ENCODE data around the gene TUBGCP3. TPM values are rescaled to one million over a fixed set of nuclear protein-coding genes. Genes with fewer than 3 reads are reported as not detected.
"Not testable (repeated sequence)": the region's sequence is repeated elsewhere in the genome, so short reads cannot be mapped to it uniquely, and the experiment has no call there.

The TUBGCP3 gene
- total RNA-seq, 4 donors from 2014 or later: 19.7 to 62.3 (median 38.8) TPM

DNA sequence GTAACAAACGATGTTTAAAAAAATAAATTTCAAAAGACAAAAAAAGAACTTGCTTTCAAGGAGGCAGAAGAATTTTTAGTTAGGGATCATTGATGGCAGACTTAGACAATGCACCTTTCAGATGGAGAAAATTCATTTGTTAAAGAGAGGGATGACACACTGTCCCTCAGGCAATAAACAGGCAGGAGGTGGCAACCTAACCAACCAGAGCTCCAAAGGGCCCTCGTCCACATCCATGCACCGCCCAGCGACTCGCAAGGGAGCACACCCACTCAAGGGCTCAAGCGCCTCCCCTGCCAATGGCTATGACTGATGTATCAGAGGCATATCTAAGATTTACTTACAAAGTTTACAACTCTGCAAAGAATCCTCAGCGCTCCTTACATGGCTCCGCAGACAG is 81.9 kb downstream of the TUBGCP3 start:
- H3K36me3 ChIP-seq: no peaks in the 10 kb centered on the region

DNA sequence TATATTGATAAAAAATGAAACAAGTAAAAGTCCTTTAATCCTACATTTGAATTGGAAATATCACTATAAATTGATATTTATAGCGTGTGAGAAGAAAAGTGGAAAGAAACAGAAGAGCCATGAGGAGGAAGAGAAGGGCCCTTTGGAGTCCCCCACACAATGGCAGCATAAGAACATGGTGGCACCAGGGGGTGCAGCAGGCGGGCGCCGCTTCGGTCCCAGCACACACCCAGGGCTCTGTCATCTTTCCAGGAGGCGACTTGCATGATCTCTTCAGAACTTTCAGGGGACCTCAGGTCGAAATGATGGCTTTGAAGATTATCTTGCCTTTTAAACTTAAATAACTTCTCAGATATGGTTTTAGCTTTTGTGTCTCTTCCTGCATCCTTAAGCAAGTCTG is 91.8 kb downstream of the TUBGCP3 start:
- Histone ChIP-seq H3K27me3 (no peaks in the 10 kb centered on the region), H3K36me3 (no peaks in the 10 kb centered on the region), H3K4me1 (no peaks in the 10 kb centered on the region), H3K27ac (no peak overlapping the region), H3K4me3 (no peak overlapping the region), H3K9me3 (no peaks in the 10 kb centered on the region)
- TF ChIP-seq, protein P1, sequence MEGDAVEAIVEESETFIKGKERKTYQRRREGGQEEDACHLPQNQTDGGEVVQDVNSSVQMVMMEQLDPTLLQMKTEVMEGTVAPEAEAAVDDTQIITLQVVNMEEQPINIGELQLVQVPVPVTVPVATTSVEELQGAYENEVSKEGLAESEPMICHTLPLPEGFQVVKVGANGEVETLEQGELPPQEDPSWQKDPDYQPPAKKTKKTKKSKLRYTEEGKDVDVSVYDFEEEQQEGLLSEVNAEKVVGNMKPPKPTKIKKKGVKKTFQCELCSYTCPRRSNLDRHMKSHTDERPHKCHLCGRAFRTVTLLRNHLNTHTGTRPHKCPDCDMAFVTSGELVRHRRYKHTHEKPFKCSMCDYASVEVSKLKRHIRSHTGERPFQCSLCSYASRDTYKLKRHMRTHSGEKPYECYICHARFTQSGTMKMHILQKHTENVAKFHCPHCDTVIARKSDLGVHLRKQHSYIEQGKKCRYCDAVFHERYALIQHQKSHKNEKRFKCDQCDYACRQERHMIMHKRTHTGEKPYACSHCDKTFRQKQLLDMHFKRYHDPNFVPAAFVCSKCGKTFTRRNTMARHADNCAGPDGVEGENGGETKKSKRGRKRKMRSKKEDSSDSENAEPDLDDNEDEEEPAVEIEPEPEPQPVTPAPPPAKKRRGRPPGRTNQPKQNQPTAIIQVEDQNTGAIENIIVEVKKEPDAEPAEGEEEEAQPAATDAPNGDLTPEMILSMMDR (IDR thresholded peaks at IDR 0.05): no peak
- TF ChIP-seq POLR2A (IDR thresholded peaks at IDR 0.05): no peak
- DNase-seq: no peak
- intact Hi-C loops (cut with DNase I; ENCODE audit: low total_unique reads): no loop called here

More for the DNA sequence above, 81.9 kb downstream of the TUBGCP3 start:
- intact Hi-C loops (cut with DNase I; ENCODE audit: low total_unique reads): no loop called here
- Histone ChIP-seq H3K27me3 (no peaks in the 10 kb centered on the region), H3K4me3 (no peak overlapping the region), H3K27ac (no peak overlapping the region), H3K9me3 (no peaks in the 10 kb centered on the region), H3K4me1 (no peaks in the 10 kb centered on the region)
- no peak for DNase-seq
- TF ChIP-seq, protein P1 (IDR thresholded peaks at IDR 0.05): no peak
- TF ChIP-seq POLR2A (IDR thresholded peaks at IDR 0.05): no peak

DNA sequence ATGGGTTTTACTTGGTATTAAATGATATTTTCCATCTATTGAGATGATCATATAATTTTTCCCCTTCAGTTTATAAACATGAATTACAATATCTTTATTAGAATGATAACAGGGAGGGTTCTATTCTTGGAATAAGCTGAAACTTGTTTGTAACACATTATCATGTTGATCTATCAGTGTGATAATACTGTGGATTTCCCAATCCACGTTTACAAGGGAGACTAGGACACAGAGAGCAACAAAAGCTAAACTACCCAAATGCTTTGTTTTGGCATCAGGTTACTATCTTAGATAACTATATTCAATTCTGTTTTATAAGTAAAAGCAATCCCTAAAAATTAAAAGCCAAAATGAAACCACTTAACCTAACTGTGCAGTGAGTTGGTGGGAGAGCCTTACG is 92.5 kb downstream of the TUBGCP3 start:
- Histone ChIP-seq H3K36me3 (no peaks in the 10 kb centered on the region), H3K9me3 (no peaks in the 10 kb centered on the region), H3K27ac (no peak overlapping the region), H3K4me3 (no peak overlapping the region), H3K27me3 (no peaks in the 10 kb centered on the region), H3K4me1 (no peaks in the 10 kb centered on the region)
- intact Hi-C loops (cut with DNase I; ENCODE audit: low total_unique reads): no loop called here
- no peak for DNase-seq
- no peak for TF ChIP-seq POLR2A (IDR thresholded peaks at IDR 0.05)
- TF ChIP-seq, protein P1 (IDR thresholded peaks at IDR 0.05): no peak

DNA sequence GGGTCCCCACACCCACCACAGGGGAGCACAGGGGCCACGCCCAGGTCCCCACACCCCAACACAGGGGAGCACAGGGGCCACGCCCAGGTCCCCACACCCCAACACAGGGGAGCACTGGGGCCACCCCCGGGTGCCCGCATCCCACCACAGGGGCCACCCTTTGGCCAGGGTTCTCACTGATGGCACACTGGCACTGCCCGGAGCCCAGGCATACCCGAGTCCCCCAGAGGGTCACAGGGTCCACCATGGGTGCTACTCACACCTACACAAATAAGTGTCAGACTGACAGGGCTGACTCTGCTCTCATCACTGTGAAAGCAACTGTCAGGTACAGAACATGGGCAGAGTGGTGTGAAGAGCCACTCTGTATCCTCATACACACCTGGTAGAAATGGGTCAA is 98.8 kb downstream of the TUBGCP3 start:
- no peaks in the 10 kb centered on the region for H3K9me3 ChIP-seq
- intact Hi-C loops (cut with DNase I; ENCODE audit: low total_unique reads): no loop called here
- no peak overlapping the region for H3K4me3 ChIP-seq
- TF ChIP-seq, protein P1 (IDR thresholded peaks at IDR 0.05): no peak
- no peak for TF ChIP-seq POLR2A (IDR thresholded peaks at IDR 0.05)
- DNase-seq: no peak
- no peaks in the 10 kb centered on the region for H3K36me3 ChIP-seq
- no peaks in the 10 kb centered on the region for H3K27me3 ChIP-seq
- H3K4me1 ChIP-seq: no peaks in the 10 kb centered on the region
- H3K27ac ChIP-seq: no peak overlapping the region

DNA sequence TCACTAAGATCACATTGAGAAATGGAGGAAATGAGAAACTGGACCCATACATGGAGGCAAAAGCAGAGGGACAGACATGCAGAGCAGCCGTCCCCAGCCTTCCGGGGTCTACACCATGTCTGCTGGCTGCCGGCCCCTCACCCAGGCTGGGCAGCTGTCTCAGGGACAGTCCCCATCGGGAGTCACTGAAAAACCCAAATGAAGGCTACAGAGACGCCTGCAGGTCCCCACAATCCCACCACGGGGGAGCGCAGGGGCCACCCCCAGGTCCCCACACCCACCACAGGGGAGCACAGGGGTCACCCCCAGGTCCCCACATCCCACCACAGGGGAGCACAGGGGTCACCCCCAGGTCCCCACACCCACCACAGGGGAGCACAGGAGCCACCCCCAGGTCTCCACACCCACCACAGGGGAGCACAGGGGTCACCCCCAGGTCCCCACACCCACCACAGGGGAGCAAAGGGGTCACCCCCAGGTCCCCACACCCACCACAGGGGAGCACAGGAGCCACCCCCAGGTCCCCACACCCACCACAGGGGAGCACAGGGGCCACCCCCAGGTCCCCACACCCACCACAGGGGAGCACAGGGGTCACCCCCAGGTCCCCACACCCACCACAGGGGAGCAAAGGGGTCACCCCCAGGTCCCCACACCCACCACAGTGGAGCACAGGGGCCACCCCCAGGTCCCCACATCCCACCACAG is 99.5 kb downstream of the TUBGCP3 start:
- intact Hi-C loops (cut with DNase I; ENCODE audit: low total_unique reads); H3K4me1 ChIP-seq; H3K9me3 ChIP-seq; H3K27me3 ChIP-seq; H3K27ac ChIP-seq; H3K4me3 ChIP-seq; DNase-seq; H3K36me3 ChIP-seq: not testable (repeated sequence)

DNA sequence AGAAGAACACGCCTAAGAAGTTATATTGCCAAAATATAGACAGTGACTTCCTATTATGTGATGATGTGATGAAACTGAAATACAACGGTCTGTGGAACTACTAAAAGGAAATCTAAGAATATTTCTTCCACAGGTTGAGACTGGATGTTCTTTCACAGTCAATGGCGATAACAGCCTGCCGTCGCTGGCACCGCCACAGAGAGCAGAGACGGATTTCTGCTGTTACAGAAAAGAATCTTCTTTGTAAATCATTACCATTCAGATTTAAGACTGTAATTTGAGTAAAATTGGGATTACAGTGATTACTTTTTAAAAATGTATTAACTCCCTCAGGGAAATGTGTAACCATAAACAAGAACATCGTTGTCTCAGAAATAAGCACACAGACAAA is 100.8 kb downstream of the TUBGCP3 start:
- Histone ChIP-seq H3K27me3 (no peaks in the 10 kb centered on the region), H3K27ac (no peak overlapping the region), H3K9me3 (no peaks in the 10 kb centered on the region), H3K4me1 (no peaks in the 10 kb centered on the region), H3K4me3 (no peak overlapping the region), H3K36me3 (no peaks in the 10 kb centered on the region)
- intact Hi-C loops (cut with DNase I; ENCODE audit: low total_unique reads): no loop called here
- no peak for TF ChIP-seq POLR2A (IDR thresholded peaks at IDR 0.05)
- TF ChIP-seq, protein P1 (IDR thresholded peaks at IDR 0.05): no peak
- no peak for DNase-seq

All from uterus (tissue), 4 donors.